HAP-1 (cell line): Measurements from ENCODE around the gene ZNF280D.

ENCODE experiments used
- DNase-seq, 2 experiments: peaks; one replicate each; pipeline ENCODE4 v3.0.0-alpha.2; 2016 to 2020; ENCODE audit warnings: low spot score in 2 of 2
- H3K27me3 ChIP-seq: fragments of 250-450 bp; sonication (Bioruptor Pico); 2 replicates; pipeline ENCODE4 v1.5.1; 2020; ENCODE audit warnings: low read depth, mild to moderate bottlenecking, moderate library complexity
- H3K36me3 ChIP-seq: fragments of 250-450 bp; sonication (Bioruptor Pico); replicated peaks from 2 replicates; pipeline ENCODE4 v1.5.1; 2020; ENCODE audit warnings: mild to moderate bottlenecking
- H3K4me1 ChIP-seq: fragments of 250-450 bp; sonication (Bioruptor Pico); 2 replicates; pipeline ENCODE4 v1.5.1; 2020; ENCODE audit warnings: mild to moderate bottlenecking
- H3K4me3 ChIP-seq: fragments of 250-450 bp; sonication (Bioruptor Pico); 2 replicates; pipeline ENCODE4 v1.5.1; 2020; ENCODE audit warnings: mild to moderate bottlenecking, moderate library complexity
- H3K9me3 ChIP-seq: fragments of 250-450 bp; sonication (Bioruptor Pico); 2 replicates; pipeline ENCODE4 v1.5.1; 2020; ENCODE audit warnings: mild to moderate bottlenecking, moderate library complexity
- in situ Hi-C: fragments of 300-500 bp; cut with MboI; formaldehyde crosslinking; loops from 3 replicates; pipeline ENCODE4 v1.14.3; 2020; ENCODE audit warnings: low sequenced_read_pairs, inconsistent platforms, mixed read lengths

The ZNF280D gene

DNA sequence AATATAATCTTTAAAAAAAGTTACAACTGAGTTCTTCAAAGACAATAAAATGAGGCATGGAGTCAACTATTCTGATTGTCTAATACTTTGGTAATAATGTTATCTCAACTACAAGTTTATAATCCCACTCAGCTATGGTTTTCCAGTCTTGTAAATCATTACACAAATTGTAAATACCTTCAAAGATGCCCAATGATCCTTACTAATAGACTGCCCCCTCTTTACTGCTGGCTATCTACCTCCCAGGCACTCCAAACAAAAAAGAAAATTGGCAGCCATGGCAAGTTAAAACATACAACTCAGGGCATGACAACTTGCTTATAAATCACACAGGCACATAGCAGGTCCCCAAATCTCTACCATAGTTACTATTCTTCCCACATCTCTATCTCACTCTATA is 58.5 kb downstream of the ZNF280D start:
- H3K36me3 ChIP-seq: no peaks in the 10 kb centered on the region
- DNase-seq: no peak
- H3K4me3 ChIP-seq: no peak overlapping the region
- no peaks in the 10 kb centered on the region for H3K4me1 ChIP-seq
- H3K27me3 ChIP-seq: no peaks in the 10 kb centered on the region
- no peaks in the 10 kb centered on the region for H3K9me3 ChIP-seq
- in situ Hi-C loops: no loop called here

GRCh38 chr15:56672721-56673120 is 60.6 kb downstream of the ZNF280D start:
- no peak for DNase-seq
- in situ Hi-C loops: no loop called here
- Histone ChIP-seq H3K4me1 (no peaks in the 10 kb centered on the region), H3K27me3 (no peaks in the 10 kb centered on the region), H3K4me3 (no peak overlapping the region), H3K36me3 (no peaks in the 10 kb centered on the region), H3K9me3 (no peaks in the 10 kb centered on the region)

GRCh38 chr15:56667517-56667916 is 65.8 kb downstream of the ZNF280D start:
- Histone ChIP-seq H3K27me3 (no peaks in the 10 kb centered on the region), H3K36me3 (no peaks in the 10 kb centered on the region), H3K4me1 (no peaks in the 10 kb centered on the region), H3K4me3 (no peak overlapping the region), H3K9me3 (no peaks in the 10 kb centered on the region)
- DNase-seq: no peak
- in situ Hi-C loops: no loop called here

DNA sequence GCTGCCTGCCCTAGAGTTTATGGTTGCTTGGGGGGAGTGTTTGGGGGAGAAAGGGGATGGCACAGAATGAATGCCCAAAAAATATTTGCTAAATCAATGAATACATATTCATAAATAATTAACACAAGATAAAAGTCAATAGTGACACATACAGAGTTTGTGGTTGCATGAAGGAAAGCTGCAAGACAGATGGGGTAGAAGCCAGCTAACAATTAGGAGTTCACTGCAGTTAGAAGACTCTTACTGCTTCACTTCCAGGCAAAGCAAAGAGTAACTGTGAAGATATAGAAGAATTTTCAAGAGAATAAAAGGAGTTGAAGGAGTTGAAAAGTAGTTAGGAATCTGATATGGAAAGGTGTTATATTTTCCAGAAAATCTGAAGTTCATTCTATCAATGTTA is 72.4 kb downstream of the ZNF280D start:
- in situ Hi-C loops: no loop called here
- no peak for DNase-seq
- Histone ChIP-seq H3K9me3 (no peaks in the 10 kb centered on the region), H3K4me1 (no peaks in the 10 kb centered on the region), H3K36me3 (no peaks in the 10 kb centered on the region), H3K4me3 (no peak overlapping the region), H3K27me3 (no peaks in the 10 kb centered on the region)

GRCh38 chr15:56659197-56659596 is 74.1 kb downstream of the ZNF280D start:
- H3K27me3 ChIP-seq: no peaks in the 10 kb centered on the region
- no peaks in the 10 kb centered on the region for H3K36me3 ChIP-seq
- no peaks in the 10 kb centered on the region for H3K4me1 ChIP-seq
- no peak for DNase-seq
- H3K4me3 ChIP-seq: no peak overlapping the region
- H3K9me3 ChIP-seq: no peaks in the 10 kb centered on the region
- in situ Hi-C loops: no loop called here

DNA sequence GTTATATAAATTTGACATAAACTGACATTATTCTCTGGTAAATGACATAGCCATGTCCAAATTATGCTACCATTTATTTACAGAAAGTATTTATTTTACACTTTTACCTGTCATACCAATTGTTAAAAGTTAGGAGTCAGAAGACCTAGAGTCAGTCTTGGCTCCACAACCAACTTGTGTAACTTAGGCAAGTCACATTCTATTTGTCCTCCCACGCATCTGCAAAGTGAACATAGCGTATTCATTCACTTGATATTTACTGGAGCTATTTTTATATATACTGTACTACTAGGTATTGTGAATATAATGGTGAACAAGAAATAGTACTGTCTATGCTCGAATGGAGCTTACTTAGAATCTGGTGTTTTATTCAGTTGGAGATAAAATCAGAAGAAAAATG is 78.7 kb downstream of the ZNF280D start:
- H3K36me3 ChIP-seq: no peaks in the 10 kb centered on the region
- H3K4me1 ChIP-seq: no peaks in the 10 kb centered on the region
- no peaks in the 10 kb centered on the region for H3K9me3 ChIP-seq
- no peaks in the 10 kb centered on the region for H3K27me3 ChIP-seq
- in situ Hi-C loops: no loop called here
- H3K4me3 ChIP-seq: no peak overlapping the region
- no peak for DNase-seq

DNA sequence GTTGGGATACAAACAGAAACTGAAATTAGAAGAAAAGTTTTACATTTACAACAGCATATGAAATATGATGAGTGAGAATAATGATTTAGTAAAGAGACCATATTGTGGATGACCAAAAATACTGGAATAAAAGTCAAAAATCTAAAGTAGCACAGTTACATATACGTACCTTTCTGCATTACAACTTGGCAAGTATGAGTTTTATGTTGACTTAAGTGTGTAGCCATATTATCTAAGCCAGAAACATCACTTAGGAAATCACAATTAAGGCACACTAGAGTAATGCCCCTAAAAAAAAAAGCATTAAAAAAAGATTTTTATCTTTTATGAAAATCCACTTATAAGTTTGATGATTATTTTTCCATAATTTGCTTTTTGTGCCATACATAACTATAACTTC is 79.1 kb downstream of the ZNF280D start:
- Histone ChIP-seq H3K9me3 (no peaks in the 10 kb centered on the region), H3K27me3 (no peaks in the 10 kb centered on the region), H3K36me3 (no peaks in the 10 kb centered on the region), H3K4me1 (no peaks in the 10 kb centered on the region), H3K4me3 (no peak overlapping the region)
- DNase-seq: no peak
- in situ Hi-C loops: no loop called here

GRCh38 chr15:56653787-56654186 is 79.5 kb downstream of the ZNF280D start:
- no peaks in the 10 kb centered on the region for H3K4me1 ChIP-seq
- no peak overlapping the region for H3K4me3 ChIP-seq
- H3K36me3 ChIP-seq: no peaks in the 10 kb centered on the region
- in situ Hi-C loops: no loop called here
- no peak for DNase-seq
- no peaks in the 10 kb centered on the region for H3K9me3 ChIP-seq
- H3K27me3 ChIP-seq: no peaks in the 10 kb centered on the region

DNA sequence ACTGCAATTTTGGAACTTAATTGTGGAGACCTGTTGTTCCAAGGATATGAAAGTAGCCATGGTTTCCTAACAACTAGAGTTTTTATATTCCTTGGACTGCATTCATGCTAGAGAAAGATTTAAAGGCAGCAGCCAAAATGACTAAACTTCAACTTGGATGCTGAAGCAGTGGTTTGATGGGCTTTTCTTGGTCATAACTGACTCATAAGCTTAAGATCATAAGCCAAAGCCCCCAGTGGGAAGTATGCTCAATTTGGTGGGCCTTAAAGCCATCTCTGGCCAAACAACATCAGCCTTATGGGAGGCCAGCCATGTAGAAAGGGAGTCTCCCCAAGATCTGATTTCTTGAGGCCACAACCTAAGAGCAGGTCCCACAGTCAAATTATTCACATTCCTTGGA is 80.2 kb downstream of the ZNF280D start:
- no peaks in the 10 kb centered on the region for H3K27me3 ChIP-seq
- no peaks in the 10 kb centered on the region for H3K9me3 ChIP-seq
- in situ Hi-C loops: no loop called here
- DNase-seq: no peak
- no peaks in the 10 kb centered on the region for H3K36me3 ChIP-seq
- H3K4me1 ChIP-seq: no peaks in the 10 kb centered on the region
- H3K4me3 ChIP-seq: no peak overlapping the region

DNA sequence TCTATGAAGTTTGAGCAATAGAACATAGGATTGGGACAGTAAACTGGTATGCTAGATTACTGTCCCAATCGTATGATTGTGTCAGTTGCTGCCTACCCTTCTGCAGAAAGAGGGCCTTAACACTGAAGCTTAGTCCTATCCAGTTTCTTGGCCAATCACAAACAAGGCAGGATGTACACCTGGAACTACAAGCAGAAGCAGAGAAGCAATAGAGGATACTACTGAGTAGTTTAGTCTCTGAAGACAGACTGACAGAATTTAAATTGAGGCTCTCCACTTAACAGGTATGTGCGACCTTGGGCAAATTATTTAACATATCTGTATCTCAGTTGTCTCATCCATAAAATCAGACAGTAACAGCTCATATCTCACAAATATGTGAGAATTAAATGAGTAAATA is 85.0 kb downstream of the ZNF280D start:
- in situ Hi-C loops: no loop called here
- peaks cover 10% of the 10 kb centered on the region for H3K4me1 ChIP-seq
- no peaks in the 10 kb centered on the region for H3K36me3 ChIP-seq
- H3K9me3 ChIP-seq: no peaks in the 10 kb centered on the region
- no peaks in the 10 kb centered on the region for H3K27me3 ChIP-seq
- DNase-seq: no peak
- H3K4me3 ChIP-seq: no peak overlapping the region

DNA sequence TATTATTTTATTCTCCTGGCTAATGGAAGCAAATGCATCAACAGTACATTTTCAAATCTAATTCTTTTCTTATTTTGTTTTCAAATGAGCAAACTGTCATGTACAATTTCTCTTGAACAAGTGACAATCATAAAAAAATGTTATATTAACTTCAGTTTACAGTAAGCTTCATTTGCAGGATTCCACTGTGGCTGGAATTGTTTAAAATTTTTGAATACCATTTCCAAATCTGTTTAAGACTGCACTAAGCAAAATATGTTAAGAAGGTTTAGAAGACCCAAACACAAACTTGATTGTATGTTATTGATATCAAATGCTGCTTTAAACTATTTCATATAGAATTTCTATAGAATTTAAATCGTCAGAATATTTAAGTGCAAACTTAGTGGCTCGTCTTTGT is 92.8 kb downstream of the ZNF280D start:
- Histone ChIP-seq H3K4me3 (no peak overlapping the region), H3K4me1 (peaks cover 3% of the 10 kb centered on the region; the same call in 1 of the 2 replicates), H3K27me3 (no peaks in the 10 kb centered on the region), H3K36me3 (no peaks in the 10 kb centered on the region), H3K9me3 (no peaks in the 10 kb centered on the region)
- in situ Hi-C loops: no loop called here
- DNase-seq: no peak

DNA sequence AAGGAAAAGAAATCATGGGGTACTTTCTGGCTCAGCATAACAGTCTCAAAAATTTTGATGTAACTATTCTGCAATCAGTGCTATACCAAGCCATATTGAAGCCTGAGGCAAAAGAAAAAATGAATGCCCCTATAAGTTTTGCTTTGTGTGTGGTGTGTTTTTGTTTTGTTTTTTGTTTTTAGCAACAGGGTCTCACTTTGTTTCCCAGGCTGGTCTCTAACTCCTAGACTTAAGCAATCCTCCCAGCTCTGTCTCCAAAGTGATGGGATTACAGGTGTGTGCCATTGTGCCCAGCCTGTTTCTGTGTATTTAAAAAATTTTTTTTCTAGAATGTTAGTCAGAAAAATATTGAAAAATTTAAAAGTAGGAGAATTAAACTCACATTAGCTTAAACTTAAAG is 93.2 kb downstream of the ZNF280D start:
- no peaks in the 10 kb centered on the region for H3K27me3 ChIP-seq
- no peaks in the 10 kb centered on the region for H3K9me3 ChIP-seq
- DNase-seq: no peak
- H3K36me3 ChIP-seq: no peaks in the 10 kb centered on the region
- peaks cover 3% of the 10 kb centered on the region; the same call in 1 of the 2 replicates for H3K4me1 ChIP-seq
- H3K4me3 ChIP-seq: no peak overlapping the region
- in situ Hi-C loops: no loop called here

DNA sequence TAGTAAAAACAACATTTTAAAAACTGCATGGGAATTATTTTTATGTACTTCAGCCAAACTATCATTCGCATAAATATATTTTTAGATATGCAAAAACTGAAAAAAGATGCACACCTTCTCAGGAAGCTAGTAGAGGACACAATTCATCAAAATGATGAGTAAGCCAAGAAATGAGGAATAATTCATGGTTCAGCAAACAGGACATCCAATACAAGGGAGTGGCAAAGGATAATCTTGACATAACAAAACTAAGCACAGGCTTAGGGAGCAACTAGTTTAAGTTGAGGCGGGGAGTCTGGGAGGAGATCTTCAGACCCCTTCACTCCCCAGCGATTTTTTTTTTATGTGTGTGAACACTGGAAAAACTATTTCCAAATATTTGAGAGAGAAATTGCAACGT is 93.7 kb downstream of the ZNF280D start:
- Histone ChIP-seq H3K9me3 (no peaks in the 10 kb centered on the region), H3K4me3 (no peak overlapping the region), H3K4me1 (peaks cover 3% of the 10 kb centered on the region; the same call in 1 of the 2 replicates), H3K36me3 (no peaks in the 10 kb centered on the region), H3K27me3 (no peaks in the 10 kb centered on the region)
- in situ Hi-C loops: no loop called here
- no peak for DNase-seq

DNA sequence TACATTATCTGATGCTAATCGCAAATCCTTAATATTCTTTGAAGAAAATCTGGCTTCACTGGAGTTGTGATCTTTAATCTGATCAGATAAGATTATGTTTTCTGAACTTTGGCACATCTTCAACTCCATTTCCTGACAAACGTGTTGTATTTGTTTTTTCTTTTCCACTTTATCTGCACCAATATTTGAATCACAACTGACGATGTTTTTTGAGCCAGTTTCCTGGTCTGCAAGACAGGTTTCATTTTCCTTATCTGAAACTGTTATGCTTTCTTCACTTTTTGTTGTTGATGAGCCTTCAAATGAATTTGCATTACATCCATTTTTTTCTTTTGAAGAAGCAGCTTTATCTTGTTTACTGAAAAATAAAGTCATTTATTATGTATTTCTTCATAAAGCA is 101.5 kb downstream of the ZNF280D start:
- in situ Hi-C loops: no loop called here
- H3K4me1 ChIP-seq: no peaks in the 10 kb centered on the region
- no peak for DNase-seq
- no peak overlapping the region for H3K4me3 ChIP-seq
- H3K36me3 ChIP-seq: no peaks in the 10 kb centered on the region
- H3K27me3 ChIP-seq: no peaks in the 10 kb centered on the region
- no peaks in the 10 kb centered on the region for H3K9me3 ChIP-seq

GRCh38 chr15:56628893-56629532 is 104.3 kb downstream of the ZNF280D start:
- in situ Hi-C loops: no loop called here
- H3K4me3 ChIP-seq: no peak overlapping the region
- H3K27me3 ChIP-seq: no peaks in the 10 kb centered on the region
- H3K9me3 ChIP-seq: no peaks in the 10 kb centered on the region
- DNase-seq: no peak
- no peaks in the 10 kb centered on the region for H3K4me1 ChIP-seq
- no peaks in the 10 kb centered on the region for H3K36me3 ChIP-seq
